Measurements from ENCODE around the gene RETREG3. TPM values are rescaled to one million over a fixed set of nuclear protein-coding genes. Genes with fewer than 3 reads are reported as not detected.
"Not testable (repeated sequence)": the region's sequence is repeated elsewhere in the genome, so short reads cannot be mapped to it uniquely, and the experiment has no call there.

RETREG3 gene, protein sequence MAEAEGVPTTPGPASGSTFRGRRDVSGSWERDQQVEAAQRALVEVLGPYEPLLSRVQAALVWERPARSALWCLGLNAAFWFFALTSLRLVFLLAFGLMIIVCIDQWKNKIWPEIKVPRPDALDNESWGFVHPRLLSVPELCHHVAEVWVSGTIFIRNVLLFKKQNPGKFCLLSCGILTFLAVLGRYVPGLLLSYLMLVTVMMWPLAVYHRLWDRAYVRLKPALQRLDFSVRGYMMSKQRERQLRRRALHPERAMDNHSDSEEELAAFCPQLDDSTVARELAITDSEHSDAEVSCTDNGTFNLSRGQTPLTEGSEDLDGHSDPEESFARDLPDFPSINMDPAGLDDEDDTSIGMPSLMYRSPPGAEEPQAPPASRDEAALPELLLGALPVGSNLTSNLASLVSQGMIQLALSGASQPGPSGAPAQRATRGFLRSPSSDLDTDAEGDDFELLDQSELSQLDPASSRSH
- polyA plus RNA-seq (ENCODE audit: insufficient read length) = 60.6 TPM
- long read RNA-seq, donor 1, transcript RETREG3-201 (9 exons, 3,759 nt) = major isoform, 6 of 137 reads
- long read RNA-seq, donor 1, partial matches to known transcripts = 105 of 137 reads
- long read RNA-seq, donor 1, other reads (novel, unspliced or antisense) = 25 of 137 reads
- long read RNA-seq, donor 2, transcript RETREG3-201 (9 exons, 3,759 nt) = major isoform, 11 of 15 reads
- long read RNA-seq, donor 2, partial matches to known transcripts = 0 of 15 reads
- long read RNA-seq, donor 2, other reads (novel, unspliced or antisense) = 0 of 15 reads
- long read RNA-seq, donor 3, transcript RETREG3-201 (9 exons, 3,759 nt) = major isoform, 5 of 82 reads
- long read RNA-seq, donor 3, partial matches to known transcripts = 53 of 82 reads
- long read RNA-seq, donor 3, other reads (novel, unspliced or antisense) = 21 of 82 reads
- long read RNA-seq, donor 4 = 0 reads
- long read RNA-seq, donor 5, partial matches to known transcripts = 94 of 143 reads
- long read RNA-seq, donor 5, other reads (novel, unspliced or antisense) = 43 of 143 reads
- long read RNA-seq, donor 6, partial matches to known transcripts = 0 of 5 reads
- long read RNA-seq, donor 6, other reads (novel, unspliced or antisense) = 0 of 5 reads
- long read RNA-seq, donor 7, transcript RETREG3-201 (9 exons, 3,759 nt) = major isoform, 8 of 92 reads
- long read RNA-seq, donor 7, partial matches to known transcripts = 61 of 92 reads
- long read RNA-seq, donor 7, other reads (novel, unspliced or antisense) = 19 of 92 reads
- long read RNA-seq, donor 8, partial matches to known transcripts = 0 of 5 reads
- long read RNA-seq, donor 8, other reads (novel, unspliced or antisense) = 0 of 5 reads

DNA sequence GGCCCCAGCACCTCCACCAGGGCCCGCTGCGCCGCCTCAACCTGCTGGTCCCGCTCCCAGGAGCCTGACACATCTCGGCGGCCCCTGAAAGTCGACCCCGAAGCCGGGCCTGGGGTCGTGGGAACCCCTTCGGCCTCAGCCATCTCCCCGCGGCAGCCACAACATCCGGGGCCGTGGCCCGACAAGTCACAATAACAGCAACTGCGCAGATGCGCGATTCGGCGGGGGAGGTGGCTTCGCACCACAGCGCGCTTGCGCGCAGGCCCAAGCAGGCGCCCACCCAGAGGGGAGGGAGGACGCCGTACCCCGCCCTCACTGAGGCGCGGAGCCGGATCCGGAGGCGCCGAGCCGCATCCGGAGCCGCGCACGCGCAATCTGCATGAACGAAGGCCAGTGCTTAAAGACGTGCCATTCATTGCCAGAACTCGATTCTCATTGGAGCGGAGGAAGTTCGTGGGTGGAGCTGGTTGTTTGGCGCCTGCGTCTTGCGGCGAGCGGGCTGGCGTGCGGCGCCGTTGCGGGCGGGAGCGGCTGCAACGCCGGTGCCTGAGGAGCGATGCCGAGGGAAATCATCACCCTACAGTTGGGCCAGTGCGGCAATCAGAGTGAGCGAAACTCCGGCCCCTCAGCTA, at the start of gene RETREG3, which contains the start of gene TUBG1:
Gene RETREG3 (minus strand): TSS at position 193 of the 632 bp plus-strand sequence. CDS start 50 bp downstream, at position 143.
Gene TUBG1 (plus strand): TSS at position 502 of the 632 bp plus-strand sequence. CDS start 55 bp downstream, at position 557.
- peak; percentile 99 for DNase-seq

DNA sequence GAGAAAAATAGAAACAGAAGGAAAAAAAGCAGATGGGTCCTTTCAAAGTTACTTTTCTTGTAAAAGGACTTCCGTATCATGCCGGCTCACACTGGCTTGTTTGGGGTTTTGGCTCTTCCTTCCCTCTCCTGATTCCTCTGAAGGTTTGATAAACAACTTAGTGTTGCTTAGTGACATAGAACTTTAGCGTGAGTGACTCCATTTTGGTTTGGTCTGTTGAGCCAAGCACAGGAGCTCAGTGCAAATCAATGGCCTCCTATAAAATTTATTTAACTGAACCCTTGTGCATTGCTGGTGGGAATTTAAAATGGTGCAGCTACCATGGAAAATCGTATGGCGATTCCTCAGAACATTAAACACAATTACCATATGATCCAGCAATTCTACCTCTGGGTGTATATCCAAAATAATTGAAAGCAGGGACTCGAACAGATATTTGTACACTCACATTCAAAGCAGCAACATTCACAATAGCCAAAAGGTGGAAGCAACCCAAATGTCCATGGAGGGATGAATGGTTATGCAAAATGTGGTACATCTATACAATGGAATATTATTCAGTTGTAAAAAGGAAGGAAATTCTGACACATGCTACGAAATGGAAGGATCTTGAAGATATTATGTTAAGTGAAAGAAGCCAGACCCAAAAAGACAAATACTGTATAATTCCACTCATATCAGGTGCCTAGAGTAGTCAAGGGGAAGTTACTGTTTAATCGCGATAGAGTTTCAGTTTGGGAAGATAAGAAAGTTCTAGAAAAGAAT, 48.8 kb upstream of the RETREG3 start:
- DNase-seq = no peak

DNA sequence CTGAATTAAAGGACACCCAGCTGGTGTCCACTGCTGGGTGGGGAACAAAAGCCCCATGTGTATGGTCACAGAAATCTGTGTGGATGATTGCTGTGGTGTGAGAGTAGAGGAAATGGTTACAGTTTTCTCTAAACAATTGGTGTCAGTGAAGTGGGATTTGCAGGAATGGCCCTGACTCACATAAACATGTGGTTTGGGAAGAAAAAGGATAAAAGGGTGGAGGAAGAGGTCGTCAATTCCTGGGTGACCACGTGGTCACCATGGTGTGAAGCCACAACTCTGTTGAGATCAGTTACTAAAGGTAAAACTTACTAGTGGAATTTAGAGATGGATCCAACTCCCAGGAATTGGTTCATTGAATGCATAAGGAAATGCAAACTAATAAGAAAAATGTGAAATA, 46.4 kb upstream of the RETREG3 start:
- DNase-seq = no peak

DNA sequence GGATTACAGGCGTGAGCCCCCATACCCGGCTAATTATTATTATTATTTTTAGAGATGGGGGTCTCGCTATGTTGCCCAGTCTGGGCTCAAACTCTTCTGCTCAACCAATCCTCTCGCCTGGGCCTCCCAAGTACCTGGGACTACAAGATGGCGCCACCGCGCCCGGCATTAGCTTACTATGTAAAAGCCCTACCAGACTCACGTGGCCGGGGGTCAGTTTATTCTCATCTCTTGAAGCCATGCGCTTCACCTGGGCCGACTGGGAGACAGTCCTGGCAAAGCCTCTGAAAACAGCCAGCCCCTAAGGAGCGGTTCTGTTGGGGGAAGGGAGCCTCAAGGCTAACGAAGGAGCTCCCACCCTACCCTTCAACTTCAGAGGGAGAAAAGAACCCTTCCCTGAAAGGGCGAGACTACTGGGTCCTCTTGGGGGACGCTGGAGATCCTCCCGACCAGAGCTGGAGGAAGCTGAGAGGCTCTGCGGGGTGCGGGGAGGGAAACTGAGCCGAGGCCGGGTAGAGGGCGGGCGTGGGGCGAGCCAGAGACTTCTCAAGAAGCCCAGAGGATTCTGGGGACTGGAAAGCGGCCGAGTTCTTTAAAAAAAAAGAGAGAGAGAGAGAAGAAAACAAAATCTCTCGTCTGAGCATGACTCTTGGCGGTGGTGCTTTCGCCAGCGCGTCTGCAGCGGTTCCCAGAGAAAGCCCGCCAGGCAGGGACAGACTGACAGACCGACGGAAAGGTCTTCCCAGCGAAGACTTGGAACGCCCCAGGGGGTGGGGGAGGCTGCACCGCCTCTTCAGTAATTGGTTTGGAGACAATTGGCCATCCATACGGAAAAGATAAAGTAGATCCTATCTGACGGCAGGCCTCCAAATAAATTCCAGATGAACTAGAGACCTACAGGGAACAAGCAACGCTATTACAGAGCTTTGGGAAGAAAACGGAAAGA, 44.3 kb upstream of the RETREG3 start:
- DNase-seq = peak; percentile 70

DNA sequence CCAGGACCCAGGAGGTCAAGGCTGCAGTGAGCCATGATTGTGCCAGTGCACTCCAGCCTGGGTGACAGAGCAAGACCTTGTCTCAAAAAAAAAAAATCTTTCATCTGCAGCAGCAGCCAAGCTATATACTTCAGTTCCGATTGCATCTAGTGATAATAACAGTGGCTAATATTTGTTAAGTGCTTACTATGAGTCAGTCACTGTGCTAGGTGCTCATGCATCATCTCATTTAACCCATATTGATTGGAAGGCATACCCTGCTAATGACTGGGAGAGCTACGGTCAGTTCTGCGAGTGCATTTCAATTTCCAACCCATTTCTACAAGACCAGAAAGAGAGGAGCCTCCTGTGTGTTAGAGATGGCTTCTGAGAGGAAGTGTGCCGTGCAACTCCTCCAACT, 42.2 kb upstream of the RETREG3 start:
- DNase-seq = no peak

DNA sequence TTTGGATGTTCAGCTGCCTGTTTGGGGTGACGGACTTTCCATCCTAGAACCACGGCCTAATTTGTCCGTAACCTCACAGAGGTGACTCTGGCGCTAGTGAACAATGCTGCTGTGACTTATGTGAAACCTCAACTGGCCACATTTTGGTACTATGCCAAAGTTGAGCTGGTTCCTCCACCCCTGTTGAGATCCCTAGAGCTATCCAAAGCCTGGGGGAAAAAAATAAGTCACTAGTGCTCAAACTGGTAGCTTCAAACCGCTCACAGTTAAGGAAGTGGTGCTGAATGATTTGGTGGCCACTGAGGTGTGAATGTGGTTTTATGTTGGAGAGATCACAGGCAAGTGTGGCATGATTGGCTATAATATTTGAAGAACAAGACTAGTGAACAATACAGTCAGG, 38.6 kb upstream of the RETREG3 start:
- DNase-seq = no peak

DNA sequence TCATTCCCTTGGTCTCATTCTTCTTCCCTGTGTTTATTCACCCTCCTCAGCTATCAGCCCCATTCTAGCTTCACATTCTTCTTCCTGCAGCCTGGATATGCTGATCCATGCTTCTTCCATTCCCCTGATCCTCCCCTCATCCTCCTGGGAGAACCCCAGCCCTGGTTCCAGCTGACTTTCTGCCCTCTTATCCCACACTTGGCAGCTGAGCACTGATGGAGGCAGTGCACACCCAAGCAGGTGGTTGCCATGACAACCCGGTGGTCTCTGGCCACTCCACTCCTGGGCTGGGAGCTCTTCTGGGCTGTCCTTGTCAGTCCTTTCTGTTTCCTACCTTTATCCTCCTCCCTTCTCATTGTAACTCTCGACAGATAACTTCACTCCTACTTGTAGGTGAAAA, 33.2 kb upstream of the RETREG3 start:
- no peak for DNase-seq

DNA sequence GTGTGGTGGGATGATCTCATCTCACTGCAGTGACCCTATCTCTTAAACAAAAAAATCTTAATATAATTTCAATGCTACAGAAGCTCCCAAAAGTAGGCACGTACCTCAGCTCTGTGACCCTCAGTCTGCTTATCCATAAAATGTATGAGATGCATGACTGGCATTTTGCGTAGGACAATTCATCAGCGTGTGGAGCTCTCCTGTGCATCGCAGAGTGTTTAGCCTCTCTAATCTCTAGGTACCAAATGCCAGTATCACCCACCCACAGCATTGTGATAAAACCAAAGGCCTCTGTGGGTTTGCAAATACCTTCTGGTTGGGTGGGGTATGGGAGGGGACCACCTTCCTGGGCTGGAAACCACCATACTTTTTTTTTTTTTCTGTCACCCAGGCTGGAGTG, 30.9 kb upstream of the RETREG3 start:
- DNase-seq = no peak

DNA sequence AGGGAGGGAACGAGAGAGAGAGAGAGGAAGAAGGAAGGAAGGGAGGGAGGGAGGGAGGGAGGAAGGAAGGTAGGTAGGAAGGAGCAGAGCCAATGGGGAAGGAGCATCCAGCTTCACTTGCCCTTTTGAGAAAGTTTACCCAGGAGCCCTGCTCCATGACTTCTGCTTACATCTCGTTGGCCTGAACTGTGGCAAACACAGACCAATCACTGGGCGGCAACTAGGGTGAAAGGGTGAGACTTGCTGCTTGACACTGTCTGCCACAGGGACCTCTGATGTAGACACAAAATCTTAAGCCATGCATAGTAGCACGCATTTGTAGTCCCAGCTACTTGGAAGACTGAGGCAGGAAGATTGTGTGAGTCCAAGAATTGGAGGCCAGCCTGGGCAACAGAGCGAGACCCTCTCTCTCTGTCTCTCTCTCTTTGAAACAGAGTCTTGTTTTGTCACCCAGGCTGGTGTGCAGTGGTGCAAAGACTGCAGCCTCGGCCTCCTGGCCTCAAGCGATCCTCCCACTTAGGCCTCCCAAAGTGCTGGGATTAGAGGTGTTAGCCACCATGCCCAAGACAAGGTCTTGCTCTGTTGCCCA, 30.4 kb upstream of the RETREG3 start:
- no peak for DNase-seq

DNA sequence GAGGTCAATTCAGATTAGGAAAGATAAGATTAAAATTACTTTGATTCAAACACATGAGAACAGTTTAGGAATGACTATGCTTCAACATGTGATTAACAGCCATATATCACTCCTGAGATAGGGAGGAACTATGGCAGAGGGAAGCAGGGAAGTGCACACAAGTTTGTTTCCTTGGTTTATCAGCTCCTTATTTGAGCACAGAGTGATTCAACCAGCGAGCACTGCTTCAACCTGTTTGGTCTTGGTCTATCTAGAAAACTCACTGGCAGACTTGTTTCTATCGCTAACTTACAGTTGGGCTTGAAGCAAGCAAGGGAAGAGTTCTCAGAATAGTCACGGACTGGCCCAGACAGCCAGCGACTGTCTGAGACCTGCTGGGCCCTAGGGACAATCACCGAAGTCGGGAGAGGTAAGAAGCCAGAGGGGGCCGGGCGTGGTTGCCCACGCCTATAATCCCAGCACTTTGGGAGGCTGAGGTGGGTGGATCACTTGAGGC, 23.8 kb upstream of the RETREG3 start:
- DNase-seq = no peak

DNA sequence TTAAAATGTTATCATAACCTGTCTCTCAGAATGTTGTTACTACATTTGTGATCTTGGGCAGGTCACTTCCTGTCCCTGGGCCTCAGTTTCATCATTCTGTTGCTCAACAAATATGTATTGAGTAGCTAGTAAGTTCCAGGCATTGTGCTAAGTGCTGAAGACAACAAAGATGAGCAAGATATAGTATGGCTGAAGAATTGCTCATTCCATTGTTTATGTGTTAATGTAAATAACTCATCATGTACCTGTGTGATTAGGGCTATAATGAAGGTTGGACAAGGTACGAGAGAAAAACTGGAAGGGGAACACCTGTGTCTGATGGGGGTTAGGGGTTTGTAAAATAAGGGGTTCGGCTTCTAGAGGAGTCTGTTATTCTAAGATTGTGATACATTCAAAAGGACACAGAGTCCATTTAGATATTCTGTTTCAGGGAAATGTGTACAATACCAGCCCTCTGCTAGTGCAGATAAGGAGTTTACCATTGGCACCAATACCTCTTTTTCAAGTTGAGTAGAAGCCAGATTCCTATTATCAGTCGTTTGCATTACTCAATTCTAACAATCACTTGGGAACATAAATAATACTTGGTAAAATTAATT, 20.3 kb upstream of the RETREG3 start:
- no peak for DNase-seq

DNA sequence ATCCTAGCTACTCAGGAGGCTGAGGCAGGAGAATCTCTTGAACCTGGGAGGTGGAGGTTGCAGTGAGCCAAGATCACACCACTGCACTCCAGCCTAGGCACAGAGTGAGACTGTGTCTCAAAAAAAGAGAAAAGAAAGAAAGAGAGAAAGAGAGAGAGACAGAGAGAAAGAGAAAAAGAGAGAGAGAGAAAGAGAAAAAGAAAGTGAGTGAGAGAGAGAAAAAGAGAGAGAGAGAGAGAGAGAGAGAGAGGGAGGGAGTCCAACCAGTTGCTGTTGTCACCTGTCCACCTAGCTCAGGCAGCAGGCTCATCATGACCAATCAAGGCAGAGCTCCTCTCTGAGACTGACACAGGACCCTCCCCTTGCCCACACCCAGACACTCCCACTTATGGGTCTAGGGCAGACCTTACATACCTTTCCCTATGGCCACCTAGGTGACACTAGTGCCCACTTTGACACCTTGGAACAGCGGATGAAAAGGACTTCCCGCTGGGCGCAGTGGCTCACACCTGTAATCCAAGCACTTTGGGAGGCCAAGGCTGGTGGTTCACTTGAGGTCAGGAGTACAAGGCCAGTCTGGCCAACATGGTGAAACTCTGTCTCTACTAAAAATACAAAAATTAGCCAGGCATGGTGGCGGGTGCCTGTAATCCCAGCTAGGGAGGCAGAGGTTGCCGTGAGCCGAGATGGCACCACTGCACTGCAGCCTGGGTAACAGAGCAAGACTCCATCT, 18.0 kb upstream of the RETREG3 start:
- DNase-seq = not testable (repeated sequence)

DNA sequence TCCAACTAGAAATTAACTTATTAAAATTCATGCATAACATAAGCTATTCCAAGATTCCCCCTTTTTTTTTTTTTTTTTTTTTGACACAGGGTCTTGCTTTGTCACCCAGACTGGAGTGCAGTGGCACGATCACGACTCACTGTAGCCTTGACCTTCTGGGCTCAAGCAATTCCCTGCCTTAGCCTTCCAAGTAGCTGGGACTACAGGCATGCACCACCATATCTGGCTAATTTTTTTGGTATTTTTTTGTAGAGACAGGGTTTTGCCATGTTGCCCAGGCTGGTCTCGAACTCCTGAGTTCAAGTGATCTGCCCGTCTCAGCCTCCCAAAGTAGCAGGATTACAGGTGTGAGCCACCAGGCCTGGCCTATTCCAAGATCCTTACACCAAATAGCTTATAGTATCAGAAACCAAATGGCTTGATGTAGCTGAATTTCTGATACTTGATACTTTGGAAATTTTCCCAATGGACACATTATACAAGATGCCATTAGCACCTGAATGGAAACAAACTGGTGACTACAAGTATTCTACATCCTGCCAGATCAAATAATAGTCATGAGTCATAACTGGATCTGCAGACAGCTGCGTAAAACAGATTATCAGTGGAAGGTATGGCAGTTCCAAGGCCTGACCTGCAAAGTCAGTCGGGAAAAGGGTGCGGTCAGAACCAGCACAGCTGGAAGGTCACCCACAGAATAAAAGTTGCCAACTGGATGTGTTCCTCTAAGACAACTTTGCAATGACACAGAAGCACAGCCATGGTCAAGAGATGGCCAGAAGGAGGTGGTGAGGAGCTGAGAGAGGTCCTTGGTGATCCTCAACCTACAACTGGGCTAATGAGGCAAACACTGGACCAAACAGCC, 14.8 kb upstream of the RETREG3 start:
- no peak for DNase-seq

DNA sequence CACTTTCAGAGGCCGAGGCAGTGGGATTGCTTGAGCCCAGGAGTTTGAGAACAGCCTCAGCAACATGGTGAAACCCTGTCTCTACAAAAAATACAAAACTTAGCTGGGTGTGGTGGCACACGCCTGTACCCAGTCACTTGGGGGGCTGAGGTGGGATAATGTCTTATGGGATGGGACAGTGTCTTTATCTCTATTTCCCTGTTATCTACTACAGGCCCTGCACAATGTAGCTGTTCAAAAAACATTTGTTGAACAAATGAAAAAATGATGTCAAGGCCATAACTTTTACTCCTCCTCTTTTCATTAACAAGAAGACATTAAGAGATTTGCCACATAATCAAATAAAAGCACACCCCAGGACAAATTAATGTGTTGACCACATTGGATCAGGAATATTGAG, 14.1 kb upstream of the RETREG3 start:
- no peak for DNase-seq

DNA sequence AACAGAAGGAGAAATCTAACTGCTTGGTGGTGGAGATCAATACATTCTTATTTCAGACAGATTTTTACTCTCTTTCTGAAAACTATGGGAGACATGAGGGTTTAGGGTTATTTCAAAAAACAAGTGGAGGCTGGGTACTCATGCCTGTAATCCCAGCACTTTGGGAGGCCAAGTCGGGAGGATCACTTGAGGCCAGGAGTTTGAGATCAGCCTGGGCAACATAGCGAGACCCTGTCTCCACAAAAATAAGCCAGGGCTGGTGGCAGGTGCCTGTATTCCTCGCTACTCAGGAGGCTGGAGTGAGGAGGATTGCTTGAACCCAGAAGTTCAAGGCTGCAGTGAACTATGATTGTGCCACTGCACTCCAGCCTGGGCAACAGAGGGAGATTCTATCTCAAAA, 12.8 kb upstream of the RETREG3 start:
- not testable (repeated sequence) for DNase-seq

DNA sequence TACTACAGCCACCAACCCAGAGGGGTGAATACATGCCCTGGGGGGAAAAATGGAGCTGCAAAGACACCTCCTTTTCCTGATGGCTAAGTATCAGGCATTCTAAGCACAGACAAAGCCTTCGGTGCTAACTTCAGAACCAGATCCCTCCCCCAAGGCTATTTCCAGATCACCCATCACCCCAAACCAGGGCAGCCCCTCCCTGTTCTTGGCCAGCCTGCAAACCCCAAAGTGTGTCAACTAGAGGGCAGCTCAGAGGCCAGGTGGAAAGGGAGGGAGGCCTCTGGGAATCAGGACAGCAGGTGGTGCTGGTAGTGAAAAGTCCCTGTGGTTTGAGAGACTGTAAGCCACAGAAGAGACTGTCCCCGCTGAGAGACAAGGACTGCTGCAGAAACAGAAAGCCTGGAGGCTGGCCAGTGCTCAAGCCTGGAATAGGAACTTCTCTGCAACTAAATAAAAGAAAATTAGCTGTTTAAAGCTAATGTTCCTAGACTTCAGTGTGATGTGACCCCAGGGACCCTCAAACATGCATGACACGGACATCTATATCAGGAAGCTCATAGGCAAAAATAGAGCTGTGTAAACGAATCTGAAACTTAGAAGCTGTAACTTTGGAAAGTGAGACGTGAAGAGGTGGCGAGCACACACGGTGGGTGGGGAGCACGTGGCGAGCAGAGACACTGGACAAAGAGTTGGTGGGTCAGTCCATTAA, 9.4 kb upstream of the RETREG3 start:
- no peak for DNase-seq

Measured in left kidney (tissue), 8 donors.